ENCODE data around the gene KLHL26. TPM values are rescaled to one million over a fixed set of nuclear protein-coding genes. Genes with fewer than 3 reads are reported as not detected.
"Not testable (repeated sequence)": the region's sequence is repeated elsewhere in the genome, so short reads cannot be mapped to it uniquely, and the experiment has no call there.

Gene KLHL26
- total RNA-seq, 1 experiment from 2014 or later = 5.9 TPM

GRCh38 chr19:18600692-18601397, 36.0 kb upstream of the KLHL26 start:
- not testable (repeated sequence) for DNase-seq (ENCODE audit: low spot score)

- DNase-seq (ENCODE audit: low spot score) = no peak
Measured at GRCh38 chr19:18601875-18602274, 35.0 kb upstream of the KLHL26 start.

- no peak for DNase-seq (ENCODE audit: low spot score)
Measured at GRCh38 chr19:18603255-18603957, 33.4 kb upstream of the KLHL26 start.

GRCh38 chr19:18603958-18604819, 32.6 kb upstream of the KLHL26 start:
- DNase-seq (ENCODE audit: low spot score) = no peak

- no peak for DNase-seq (ENCODE audit: low spot score)
Measured at GRCh38 chr19:18604820-18605159, 32.0 kb upstream of the KLHL26 start.

- DNase-seq (ENCODE audit: low spot score) = no peak
Measured at GRCh38 chr19:18605196-18605545, 31.7 kb upstream of the KLHL26 start.

- DNase-seq (ENCODE audit: low spot score) = no peak
Measured at GRCh38 chr19:18605546-18606280, 31.1 kb upstream of the KLHL26 start.

GRCh38 chr19:18606281-18607225, 30.3 kb upstream of the KLHL26 start, which contains the start of gene CRLF1:
Gene CRLF1, minus strand, starts transcription at chr19:18606799. Its CDS starts 143 bp downstream, at chr19:18606656.
- no peak for DNase-seq (ENCODE audit: low spot score)

GRCh38 chr19:18607226-18608101, 29.4 kb upstream of the KLHL26 start:
- DNase-seq (ENCODE audit: low spot score) = no peak

GRCh38 chr19:18608102-18608804, 28.6 kb upstream of the KLHL26 start:
- DNase-seq (ENCODE audit: low spot score) = no peak

GRCh38 chr19:18608805-18609716, 27.8 kb upstream of the KLHL26 start:
- no peak for DNase-seq (ENCODE audit: low spot score)

GRCh38 chr19:18609717-18610051, 27.1 kb upstream of the KLHL26 start:
- no peak for DNase-seq (ENCODE audit: low spot score)

GRCh38 chr19:18610245-18610555, 26.6 kb upstream of the KLHL26 start:
- no peak for DNase-seq (ENCODE audit: low spot score)

GRCh38 chr19:18610556-18611326, 26.1 kb upstream of the KLHL26 start:
- no peak for DNase-seq (ENCODE audit: low spot score)

GRCh38 chr19:18611327-18612050, 25.3 kb upstream of the KLHL26 start:
- DNase-seq (ENCODE audit: low spot score) = no peak

GRCh38 chr19:18612051-18612771, 24.6 kb upstream of the KLHL26 start:
- no peak for DNase-seq (ENCODE audit: low spot score)
